Esophagus squamous epithelium (tissue), 4 donors: ENCODE data around the gene DDX17.

Source experiments
- POLR2A ChIP-seq, 4 donors: fragments of 450-650 bp; IDR thresholded peaks; one replicate each; pipeline ENCODE4 v1.6.1; 2017; ENCODE audit warnings: antibody characterized with exemption in 4 of 4, mild to moderate bottlenecking in 4 of 4, moderate library complexity in 3 of 4
- TF ChIP-seq, protein P1 (sequence below), 6 experiments: fragments of 450-650 bp in 4 of 6; fragments of 200-600 bp in 2 of 6; sonication (generic) in 2 of 6; IDR thresholded peaks; one replicate each; pipeline ENCODE4 v1.5.1; 2016 to 2019; ENCODE audit warnings: antibody characterized with exemption in 6 of 6, mild to moderate bottlenecking in 4 of 6, moderate library complexity in 4 of 6

DNA sequence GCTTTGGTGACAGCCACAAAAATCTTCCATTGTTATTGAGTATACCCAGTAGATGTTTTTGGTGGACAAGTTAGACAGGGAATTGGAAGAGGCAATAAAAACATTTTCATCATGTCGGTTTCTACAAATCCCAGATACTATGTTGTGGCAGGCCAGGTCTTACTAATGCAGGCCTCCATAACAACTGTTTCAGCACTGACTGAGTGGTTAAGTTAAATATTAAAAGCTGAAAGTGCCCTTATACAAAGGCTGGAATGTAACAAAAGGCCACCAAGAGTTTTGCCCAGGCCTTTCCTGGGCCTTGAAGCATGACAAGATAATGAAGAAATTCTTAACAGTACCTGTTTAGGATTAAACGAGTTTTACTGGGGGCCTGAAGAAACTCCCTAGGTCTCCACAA is 34.6 kb upstream of the DDX17 start:
- TF ChIP-seq, protein P1, sequence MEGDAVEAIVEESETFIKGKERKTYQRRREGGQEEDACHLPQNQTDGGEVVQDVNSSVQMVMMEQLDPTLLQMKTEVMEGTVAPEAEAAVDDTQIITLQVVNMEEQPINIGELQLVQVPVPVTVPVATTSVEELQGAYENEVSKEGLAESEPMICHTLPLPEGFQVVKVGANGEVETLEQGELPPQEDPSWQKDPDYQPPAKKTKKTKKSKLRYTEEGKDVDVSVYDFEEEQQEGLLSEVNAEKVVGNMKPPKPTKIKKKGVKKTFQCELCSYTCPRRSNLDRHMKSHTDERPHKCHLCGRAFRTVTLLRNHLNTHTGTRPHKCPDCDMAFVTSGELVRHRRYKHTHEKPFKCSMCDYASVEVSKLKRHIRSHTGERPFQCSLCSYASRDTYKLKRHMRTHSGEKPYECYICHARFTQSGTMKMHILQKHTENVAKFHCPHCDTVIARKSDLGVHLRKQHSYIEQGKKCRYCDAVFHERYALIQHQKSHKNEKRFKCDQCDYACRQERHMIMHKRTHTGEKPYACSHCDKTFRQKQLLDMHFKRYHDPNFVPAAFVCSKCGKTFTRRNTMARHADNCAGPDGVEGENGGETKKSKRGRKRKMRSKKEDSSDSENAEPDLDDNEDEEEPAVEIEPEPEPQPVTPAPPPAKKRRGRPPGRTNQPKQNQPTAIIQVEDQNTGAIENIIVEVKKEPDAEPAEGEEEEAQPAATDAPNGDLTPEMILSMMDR (IDR thresholded peaks at IDR 0.05) = no peak
- no peak for TF ChIP-seq POLR2A (IDR thresholded peaks at IDR 0.05)
